Measurements from ENCODE around the gene GRIK4. TPM values are rescaled to one million over a fixed set of nuclear protein-coding genes. Genes with fewer than 3 reads are reported as not detected.

Gene GRIK4
- polyA plus RNA-seq, 1 experiment: not detected

GRCh38 chr11:120789391-120789790 is 277.8 kb downstream of the GRIK4 start:
- TF ChIP-seq CTCF (IDR thresholded peaks at IDR 0.05; ENCODE audit: insufficient read depth, low read depth, low read length): no peak
- H3K36me3 ChIP-seq (ENCODE audit: control insufficient read depth, insufficient read depth, low read length): no peaks in the 10 kb centered on the region
- POLR2A ChIA-PET: no interaction called here
- no peak for DNase-seq (ENCODE audit: low read depth)
- no peaks in the 10 kb centered on the region; the same call in 1 of the 2 replicates for H3K27me3 ChIP-seq (ENCODE audit: control insufficient read depth, insufficient read depth, low read length)
- no peak overlapping the region for H3K4me3 ChIP-seq (ENCODE audit: low read depth, low read length)
- CTCF ChIA-PET: no interaction called here

- TF ChIP-seq CTCF (IDR thresholded peaks at IDR 0.05; ENCODE audit: insufficient read depth, low read depth, low read length): no peak
- CTCF ChIA-PET: interaction anchor here (0.8 to 1.0 kb wide), 2 partner anchors 9 to 11 kb away, joined by 3 read pairs; no protein-coding TSS in a partner anchor
Measured at GRCh38 chr11:120792306-120792705, 280.8 kb downstream of the GRIK4 start.

DNA sequence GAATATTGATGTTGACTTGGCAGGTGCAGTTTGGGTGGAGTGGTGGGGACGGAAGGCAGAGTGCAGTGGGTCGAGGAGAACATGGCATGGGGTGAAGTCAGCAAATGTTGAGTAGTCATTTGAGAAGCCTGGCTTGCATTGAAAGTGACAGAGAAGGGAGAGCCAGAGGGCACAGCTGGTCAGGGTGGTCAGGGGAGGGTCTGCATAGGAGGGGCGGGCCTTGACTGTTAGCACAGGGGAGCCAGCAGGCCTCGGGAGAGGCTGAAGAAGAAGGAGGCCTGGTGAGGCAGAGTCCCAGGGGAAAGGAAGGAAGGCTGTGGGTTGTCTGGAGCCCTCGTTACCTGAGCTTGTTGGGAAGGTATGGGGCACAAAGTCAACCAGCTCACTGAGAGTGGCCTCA is 281.6 kb downstream of the GRIK4 start:
- CTCF ChIA-PET: interaction anchor here (0.8 to 1.0 kb wide), 3 partner anchors 9 to 13 kb away, joined by 3 read pairs; no protein-coding TSS in a partner anchor
- no peaks in the 10 kb centered on the region; the same call in 1 of the 2 replicates for H3K27me3 ChIP-seq (ENCODE audit: control insufficient read depth, insufficient read depth, low read length)
- POLR2A ChIA-PET: no interaction called here

More at GRCh38 chr11:120792306-120792705, 280.8 kb downstream of the GRIK4 start:
- Histone ChIP-seq H3K4me3 (ENCODE audit: low read depth, low read length) (no peak overlapping the region), H3K36me3 (ENCODE audit: control insufficient read depth, insufficient read depth, low read length) (no peaks in the 10 kb centered on the region), H3K27me3 (ENCODE audit: control insufficient read depth, insufficient read depth, low read length) (no peaks in the 10 kb centered on the region; the same call in 1 of the 2 replicates)
- POLR2A ChIA-PET: no interaction called here
- no peak for DNase-seq (ENCODE audit: low read depth)

DNA sequence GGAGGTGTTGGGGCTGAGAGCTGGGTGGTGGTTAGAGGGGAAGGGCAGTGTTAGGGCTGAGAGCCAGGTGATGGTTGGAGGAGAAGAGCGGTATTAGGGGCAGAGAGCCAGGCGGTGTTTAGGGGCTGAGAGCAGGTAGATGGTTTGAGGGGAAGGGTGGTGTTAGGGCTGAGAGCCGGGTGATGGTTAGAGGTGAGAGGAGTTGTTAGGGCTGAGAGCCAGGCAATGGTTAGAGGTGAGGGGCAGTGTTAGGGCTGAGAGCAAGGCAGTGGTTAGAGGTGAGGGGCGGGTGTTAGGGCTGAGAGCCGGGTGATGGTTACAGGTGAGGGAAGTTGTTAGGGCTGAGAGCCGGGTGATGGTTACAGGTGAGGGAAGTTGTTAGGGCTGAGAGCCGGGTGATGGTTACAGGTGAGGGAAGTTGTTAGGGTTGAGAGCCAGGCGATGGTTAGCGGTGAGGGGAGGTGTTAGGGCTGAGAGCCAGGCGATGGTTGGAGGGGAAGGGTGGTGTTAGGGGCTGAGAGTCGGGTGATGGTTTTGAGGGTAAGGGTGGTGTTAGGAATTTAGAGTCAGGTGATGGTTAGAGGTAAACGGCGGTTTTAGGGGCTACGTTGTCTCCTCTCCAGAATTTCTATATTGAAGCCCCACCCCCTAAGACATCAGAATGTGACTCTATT is 282.4 kb downstream of the GRIK4 start:
- CTCF ChIA-PET: interaction anchor here (1.2 kb wide), 1 partner anchor 282 kb away, joined by 3 read pairs; the partner anchor contains the start of gene GRIK4
- no peak for TF ChIP-seq CTCF (IDR thresholded peaks at IDR 0.05; ENCODE audit: insufficient read depth, low read depth, low read length)

More for the DNA sequence above, 281.6 kb downstream of the GRIK4 start:
- no peak for DNase-seq (ENCODE audit: low read depth)
- no peak for TF ChIP-seq CTCF (IDR thresholded peaks at IDR 0.05; ENCODE audit: insufficient read depth, low read depth, low read length)
- H3K4me3 ChIP-seq (ENCODE audit: low read depth, low read length): no peak overlapping the region
- no peaks in the 10 kb centered on the region for H3K36me3 ChIP-seq (ENCODE audit: control insufficient read depth, insufficient read depth, low read length)

DNA sequence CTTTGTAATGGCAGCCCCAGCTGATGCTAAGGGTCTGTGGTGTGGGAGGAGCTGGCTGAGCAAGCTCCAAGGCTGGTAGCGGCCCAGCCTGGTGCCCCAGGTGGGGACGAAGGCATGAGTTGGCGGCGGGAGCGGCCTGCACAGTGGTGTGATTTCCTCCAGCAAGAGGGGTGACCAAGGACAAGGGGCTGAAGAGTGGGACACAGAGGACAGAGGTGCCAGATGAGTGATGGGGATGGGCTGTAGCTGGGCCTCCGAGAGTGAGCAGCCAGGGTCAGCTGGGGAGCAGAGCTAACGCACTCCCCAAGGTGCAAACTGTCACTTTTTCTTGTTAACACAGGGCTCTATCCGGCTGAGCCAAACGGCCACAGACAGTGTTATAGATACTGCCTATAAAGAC is 283.2 kb downstream of the GRIK4 start:
- ChIA-PET CTCF (interaction anchor here (1.2 kb wide), 1 partner anchor 283 kb away, joined by 3 read pairs; the partner anchor contains the start of gene GRIK4), POLR2A (no interaction called here)
- TF ChIP-seq CTCF (IDR thresholded peaks at IDR 0.05; ENCODE audit: insufficient read depth, low read depth, low read length): no peak

More for the DNA sequence above, 282.4 kb downstream of the GRIK4 start:
- DNase-seq (ENCODE audit: low read depth): no peak
- Histone ChIP-seq H3K36me3 (ENCODE audit: control insufficient read depth, insufficient read depth, low read length) (no peaks in the 10 kb centered on the region), H3K27me3 (ENCODE audit: control insufficient read depth, insufficient read depth, low read length) (no peaks in the 10 kb centered on the region; the same call in none of the 2 replicates), H3K4me3 (ENCODE audit: low read depth, low read length) (no peak overlapping the region)
- POLR2A ChIA-PET: no interaction called here

More for the DNA sequence above, 283.2 kb downstream of the GRIK4 start:
- DNase-seq (ENCODE audit: low read depth): no peak
- H3K27me3 ChIP-seq (ENCODE audit: control insufficient read depth, insufficient read depth, low read length): no peaks in the 10 kb centered on the region; the same call in none of the 2 replicates
- H3K36me3 ChIP-seq (ENCODE audit: control insufficient read depth, insufficient read depth, low read length): no peaks in the 10 kb centered on the region
- no peak overlapping the region for H3K4me3 ChIP-seq (ENCODE audit: low read depth, low read length)

Data from BJ (cell line).